HepG2 (cell line): ENCODE results near the gene PLVAP. TPM values are rescaled to one million over a fixed set of nuclear protein-coding genes. Genes with fewer than 3 reads are reported as not detected.

Source experiments
- AGO1 ChIP-seq: fragments of 200-400 bp; formaldehyde crosslinking; IDR thresholded peaks from 2 replicates; pipeline ENCODE4 v1.6.1; 2017; ENCODE audit warnings: mild to moderate bottlenecking, low read depth, low read length, moderate library complexity; ENCODE audit not compliant: poor library complexity, severe bottlenecking
- BRCA1 ChIP-seq: sonication (generic); formaldehyde crosslinking; IDR thresholded peaks from 2 replicates; pipeline ENCODE4 v1.4.0; 2020; ENCODE audit warnings: missing genetic modification reagents
- DBP ChIP-seq: sonication (generic); formaldehyde crosslinking; IDR thresholded peaks from 2 replicates; pipeline ENCODE4 v1.4.0; 2020; ENCODE audit warnings: missing genetic modification reagents; ENCODE audit errors: not compliant biosample characterization
- ETV5 ChIP-seq: IDR thresholded peaks from 2 replicates; pipeline ENCODE4 v1.6.1; 2018; ENCODE audit warnings: missing biosample characterization, missing genetic modification reagents, inconsistent platforms, borderline replicate concordance
- KLF6 ChIP-seq: IDR thresholded peaks from 2 replicates; pipeline ENCODE4 v1.8.0; 2016; ENCODE audit warnings: missing biosample characterization, missing genetic modification reagents
- MBD4 ChIP-seq: IDR thresholded peaks from 2 replicates; pipeline ENCODE4 v1.6.1; 2012; ENCODE audit warnings: low read length, inconsistent platforms, borderline replicate concordance
- PAX8 ChIP-seq: sonication (generic); formaldehyde crosslinking; IDR thresholded peaks from 2 replicates; pipeline ENCODE4 v1.8.0; 2022; ENCODE audit warnings: mild to moderate bottlenecking, missing genetic modification reagents, borderline replicate concordance
- SMC3 ChIP-seq: IDR thresholded peaks from 2 replicates; pipeline ENCODE4 v1.6.1; 2011; ENCODE audit warnings: low read length, improper control_type of control experiment
- TAF1 ChIP-seq: sonication (generic); formaldehyde crosslinking; IDR thresholded peaks from 2 replicates; pipeline ENCODE4 v1.4.0; 2020; ENCODE audit warnings: missing genetic modification reagents
- TEF ChIP-seq: sonication (generic); formaldehyde crosslinking; IDR thresholded peaks from 2 replicates; pipeline ENCODE4 v1.5.0; 2020; ENCODE audit warnings: missing genetic modification reagents
- TFDP2 ChIP-seq: sonication (generic); formaldehyde crosslinking; IDR thresholded peaks from 2 replicates; pipeline ENCODE4 v1.4.0; 2020; ENCODE audit warnings: missing genetic modification reagents
- ZNF180 ChIP-seq: sonication (generic); formaldehyde crosslinking; IDR thresholded peaks from 2 replicates; pipeline ENCODE4 v1.4.0; 2020; ENCODE audit warnings: low read depth, missing genetic modification reagents, borderline replicate concordance
- ZNF441 ChIP-seq: sonication (generic); formaldehyde crosslinking; IDR thresholded peaks from 2 replicates; pipeline ENCODE4 v1.7.0; 2021; ENCODE audit warnings: missing genetic modification reagents, borderline replicate concordance
- ZNF549 ChIP-seq: sonication (generic); formaldehyde crosslinking; IDR thresholded peaks from 2 replicates; pipeline ENCODE4 v1.5.0; 2020; ENCODE audit warnings: missing genetic modification reagents
- ZNF615 ChIP-seq: sonication (generic); formaldehyde crosslinking; IDR thresholded peaks from 2 replicates; pipeline ENCODE4 v1.5.0; 2020; ENCODE audit warnings: mild to moderate bottlenecking, missing genetic modification reagents, borderline replicate concordance
- ZNF616 ChIP-seq: sonication (generic); formaldehyde crosslinking; IDR thresholded peaks from 2 replicates; pipeline ENCODE4 v1.5.0; 2020; ENCODE audit warnings: low read depth, mild to moderate bottlenecking, missing genetic modification reagents
- polyA plus RNA-seq, 8 experiments: library from polyadenylated mRNA; depleted of rRNA in 3 of 8; stranded (reverse) in 7 of 8; unstranded in 1 of 8; fragments of >200 nt; fragmentation: Illumina TruSeq in 4 of 8; extraction: Trizol in 4 of 8; gene quantifications; 2 replicates each; pipeline versions ENCODE4 v1.2.1 to v1.2.3, GENCODE V29; 2011 to 2016; ENCODE audit warnings: low read depth in 4 of 8, missing spikeins in 1 of 8, mixed read lengths in 1 of 8; ENCODE audit not compliant: insufficient read depth in 1 of 8
- total RNA-seq, 5 experiments: library from RNA; depleted of rRNA; stranded (reverse); fragments of >200 nt; fragmentation: Illumina TruSeq; extraction: Trizol; gene quantifications; 2 replicates each; pipeline ENCODE4 v1.2.3, GENCODE V29; 2016; ENCODE audit warnings: low read depth in 1 of 5
- TF ChIP-seq, protein P1 (sequence below): IDR thresholded peaks from 2 replicates; pipeline ENCODE4 v1.6.1; 2016; ENCODE audit warnings: missing compliant biosample characterization, missing genetic modification reagents, borderline replicate concordance
- TF ChIP-seq, protein P2 (sequence below): sonication (generic); formaldehyde crosslinking; IDR thresholded peaks from 2 replicates; pipeline ENCODE4 v1.4.0; 2020; ENCODE audit warnings: missing genetic modification reagents
- TF ChIP-seq, protein P3 (sequence below): sonication (generic); formaldehyde crosslinking; IDR thresholded peaks from 2 replicates; pipeline ENCODE4 v1.5.0; 2020; ENCODE audit warnings: missing genetic modification reagents, mild to moderate bottlenecking, borderline replicate concordance
- TF ChIP-seq, protein P4 (sequence below): sonication (generic); formaldehyde crosslinking; IDR thresholded peaks from 2 replicates; pipeline ENCODE4 v1.5.0; 2020; ENCODE audit warnings: mild to moderate bottlenecking, missing genetic modification reagents

PLVAP gene
- total and polyA plus RNA-seq, 2 of the 13 experiments (the other 11 are each of a cell fraction or from before 2014, with no cell fraction given): 0.26 TPM; not detected in 1

DNA sequence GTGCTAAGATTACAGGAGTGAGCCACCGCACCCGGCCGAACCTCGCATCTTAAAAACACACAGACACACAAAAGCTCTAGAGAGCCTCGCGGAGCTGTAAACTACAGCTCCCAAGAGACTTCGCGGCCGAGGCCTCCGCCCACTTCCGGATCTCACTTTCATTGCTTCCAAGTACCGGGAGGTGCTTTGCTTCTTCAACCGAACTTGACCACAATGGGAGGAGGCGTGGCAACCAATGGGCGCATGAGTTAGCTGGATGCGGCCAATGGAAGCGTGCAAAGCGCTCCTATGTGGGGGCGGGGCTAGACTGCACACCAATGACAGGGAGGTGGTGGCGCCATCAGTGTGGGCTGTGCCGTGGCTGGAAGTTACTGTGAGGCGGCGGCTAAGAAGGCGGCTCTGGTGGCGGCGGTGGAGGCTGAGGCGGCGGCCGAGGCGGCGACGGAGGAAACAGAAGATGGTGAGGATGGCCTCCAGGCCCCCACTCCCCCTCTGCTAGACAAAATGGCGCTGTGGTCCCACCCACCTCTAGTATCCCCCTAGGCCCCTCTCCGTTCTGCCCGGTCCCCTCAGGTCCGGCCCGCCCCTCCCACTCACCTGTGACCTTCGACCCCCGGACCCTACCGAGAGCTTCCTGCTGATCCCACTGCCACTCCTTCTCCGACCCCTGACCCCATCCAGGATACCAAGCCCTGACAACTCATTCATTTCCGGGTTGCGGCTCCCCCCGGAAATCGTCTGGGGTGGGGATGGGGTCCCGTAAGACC, 67.8 kb downstream of the PLVAP start, which contains the start of gene DDA1 (continued):
- TF ChIP-seq ZNF180 (CRISPR knock-in tag) (no peak), DBP (CRISPR knock-in tag) (no peak), TFDP2 (no peak), ZNF441 (no peak), KLF6 (CRISPR knock-in tag) (no peak), TAF1 (CRISPR knock-in tag) (peak; percentile 73), ZNF549 (CRISPR knock-in tag) (no peak), AGO1 (no peak), PAX8 (CRISPR knock-in tag) (no peak), SMC3 (no peak), ZNF615 (CRISPR knock-in tag) (no peak), TEF (CRISPR knock-in tag) (no peak), ETV5 (CRISPR knock-in tag) (peak; percentile 51; the same call in 1 of the 2 replicates), BRCA1 (CRISPR knock-in tag) (no peak), MBD4 (no peak), ZNF616 (CRISPR knock-in tag) (no peak)
- TF ChIP-seq, protein P1, sequence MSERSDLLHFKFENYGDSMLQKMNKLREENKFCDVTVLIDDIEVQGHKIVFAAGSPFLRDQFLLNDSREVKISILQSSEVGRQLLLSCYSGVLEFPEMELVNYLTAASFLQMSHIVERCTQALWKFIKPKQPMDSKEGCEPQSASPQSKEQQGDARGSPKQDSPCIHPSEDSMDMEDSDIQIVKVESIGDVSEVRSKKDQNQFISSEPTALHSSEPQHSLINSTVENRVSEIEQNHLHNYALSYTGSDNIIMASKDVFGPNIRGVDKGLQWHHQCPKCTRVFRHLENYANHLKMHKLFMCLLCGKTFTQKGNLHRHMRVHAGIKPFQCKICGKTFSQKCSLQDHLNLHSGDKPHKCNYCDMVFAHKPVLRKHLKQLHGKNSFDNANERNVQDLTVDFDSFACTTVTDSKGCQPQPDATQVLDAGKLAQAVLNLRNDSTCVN: 0 out of 2 replicates have a peak, but pooled peaks have one; percentile 20
- TF ChIP-seq, protein P2, sequence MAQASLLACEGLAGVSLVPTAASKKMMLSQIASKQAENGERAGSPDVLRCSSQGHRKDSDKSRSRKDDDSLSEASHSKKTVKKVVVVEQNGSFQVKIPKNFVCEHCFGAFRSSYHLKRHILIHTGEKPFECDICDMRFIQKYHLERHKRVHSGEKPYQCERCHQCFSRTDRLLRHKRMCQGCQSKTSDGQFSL (CRISPR knock-in tag): no peak
- TF ChIP-seq, protein P3, sequence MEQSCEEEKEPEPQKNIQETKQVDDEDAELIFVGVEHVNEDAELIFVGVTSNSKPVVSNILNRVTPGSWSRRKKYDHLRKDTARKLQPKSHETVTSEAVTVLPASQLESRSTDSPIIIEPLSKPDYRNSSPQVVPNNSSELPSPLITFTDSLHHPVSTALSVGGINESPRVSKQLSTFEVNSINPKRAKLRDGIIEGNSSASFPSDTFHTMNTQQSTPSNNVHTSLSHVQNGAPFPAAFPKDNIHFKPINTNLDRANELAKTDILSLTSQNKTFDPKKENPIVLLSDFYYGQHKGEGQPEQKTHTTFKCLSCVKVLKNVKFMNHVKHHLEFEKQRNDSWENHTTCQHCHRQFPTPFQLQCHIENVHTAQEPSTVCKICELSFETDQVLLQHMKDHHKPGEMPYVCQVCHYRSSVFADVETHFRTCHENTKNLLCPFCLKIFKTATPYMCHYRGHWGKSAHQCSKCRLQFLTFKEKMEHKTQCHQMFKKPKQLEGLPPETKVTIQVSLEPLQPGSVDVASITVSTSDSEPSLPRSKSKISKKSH (CRISPR knock-in tag): no peak
- TF ChIP-seq, protein P4, sequence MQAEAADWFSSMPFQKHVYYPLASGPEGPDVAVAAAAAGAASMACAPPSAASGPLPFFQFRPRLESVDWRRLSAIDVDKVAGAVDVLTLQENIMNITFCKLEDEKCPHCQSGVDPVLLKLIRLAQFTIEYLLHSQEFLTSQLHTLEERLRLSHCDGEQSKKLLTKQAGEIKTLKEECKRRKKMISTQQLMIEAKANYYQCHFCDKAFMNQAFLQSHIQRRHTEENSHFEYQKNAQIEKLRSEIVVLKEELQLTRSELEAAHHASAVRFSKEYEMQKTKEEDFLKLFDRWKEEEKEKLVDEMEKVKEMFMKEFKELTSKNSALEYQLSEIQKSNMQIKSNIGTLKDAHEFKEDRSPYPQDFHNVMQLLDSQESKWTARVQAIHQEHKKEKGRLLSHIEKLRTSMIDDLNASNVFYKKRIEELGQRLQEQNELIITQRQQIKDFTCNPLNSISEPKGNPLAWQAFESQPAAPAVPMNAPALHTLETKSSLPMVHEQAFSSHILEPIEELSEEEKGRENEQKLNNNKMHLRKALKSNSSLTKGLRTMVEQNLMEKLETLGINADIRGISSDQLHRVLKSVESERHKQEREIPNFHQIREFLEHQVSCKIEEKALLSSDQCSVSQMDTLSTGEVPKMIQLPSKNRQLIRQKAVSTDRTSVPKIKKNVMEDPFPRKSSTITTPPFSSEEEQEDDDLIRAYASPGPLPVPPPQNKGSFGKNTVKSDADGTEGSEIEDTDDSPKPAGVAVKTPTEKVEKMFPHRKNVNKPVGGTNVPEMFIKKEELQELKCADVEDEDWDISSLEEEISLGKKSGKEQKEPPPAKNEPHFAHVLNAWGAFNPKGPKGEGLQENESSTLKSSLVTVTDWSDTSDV (CRISPR knock-in tag): no peak
